ENCODE results near the gene TIFAB.
A peak's percentile ranks its signal among the peaks of the same experiment; 100 is the strongest.
"Not testable (repeated sequence)": the region's sequence is repeated elsewhere in the genome, so short reads cannot be mapped to it uniquely, and the experiment has no call there.

The TIFAB gene

GRCh38 chr5:135452321-135453030 lies at the start of gene TIFAB:
TSS of gene TIFAB (minus strand) at chr5:135452351. CDS start at chr5:135449939, 2,412 bp downstream.
- DNase-seq: no peak

GRCh38 chr5:135498637-135498995 lies 46.5 kb upstream of the TIFAB start:
- no peak for DNase-seq

- DNase-seq: peak; percentile 91
Measured at GRCh38 chr5:135497971-135498636, 46.0 kb upstream of the TIFAB start.

GRCh38 chr5:135495531-135495930 lies 43.4 kb upstream of the TIFAB start:
- not testable (repeated sequence) for DNase-seq

- DNase-seq: no peak
Measured at GRCh38 chr5:135494196-135494595, 42.0 kb upstream of the TIFAB start.

- no peak for DNase-seq
Measured at GRCh38 chr5:135493406-135494180, 41.4 kb upstream of the TIFAB start.

GRCh38 chr5:135492319-135492626 lies 40.1 kb upstream of the TIFAB start:
- DNase-seq: no peak

GRCh38 chr5:135491552-135492318 lies 39.6 kb upstream of the TIFAB start:
- DNase-seq: peak; percentile 92

GRCh38 chr5:135491038-135491551 lies 38.9 kb upstream of the TIFAB start:
- DNase-seq: peak; percentile 37

- no peak for DNase-seq
Measured at GRCh38 chr5:135490245-135491037, 38.3 kb upstream of the TIFAB start.

- DNase-seq: peak; percentile 32
Measured at GRCh38 chr5:135489466-135490244, 37.5 kb upstream of the TIFAB start.

GRCh38 chr5:135488727-135489465 lies 36.7 kb upstream of the TIFAB start:
- DNase-seq: peak; percentile 98

GRCh38 chr5:135487839-135488514 lies 35.8 kb upstream of the TIFAB start:
- DNase-seq: peak; percentile 66

- DNase-seq: peak; percentile 32
Measured at GRCh38 chr5:135487037-135487395, 34.9 kb upstream of the TIFAB start.

- no peak for DNase-seq
Measured at GRCh38 chr5:135486131-135487036, 34.2 kb upstream of the TIFAB start.

- DNase-seq: peak; percentile 49
Measured at GRCh38 chr5:135484674-135485086, 32.5 kb upstream of the TIFAB start.

- DNase-seq: peak; percentile 37
Measured at GRCh38 chr5:135483254-135483653, 31.1 kb upstream of the TIFAB start.

- peak; percentile 96 for DNase-seq
Measured at GRCh38 chr5:135482381-135482933, 30.3 kb upstream of the TIFAB start.
